Mesothelial cell of epicardium (in vitro differentiated cells): ENCODE data around the gene TLE4. TPM values are rescaled to one million over a fixed set of nuclear protein-coding genes. Genes with fewer than 3 reads are reported as not detected.
A peak's percentile ranks its signal among the peaks of the same experiment; 100 is the strongest.

Experiments
- DNase-seq, 2 experiments: peaks; one replicate each; pipeline ENCODE4 v3.0.0; 2021; ENCODE audit warnings: low spot score in 2 of 2; ENCODE audit not compliant: unreplicated experiment in 2 of 2
- H3K27ac Mint-ChIP-seq: 2 replicates; pipeline ENCODE4 v1.8.0; 2021; ENCODE audit warnings: mixed read lengths
- H3K27me3 Mint-ChIP-seq: 2 replicates; pipeline ENCODE4 v1.8.0; 2021; ENCODE audit warnings: low read depth, mixed read lengths
- H3K36me3 Mint-ChIP-seq: 2 replicates; pipeline ENCODE4 v1.8.0; 2021; ENCODE audit warnings: mixed read lengths
- H3K4me1 Mint-ChIP-seq: 2 replicates; pipeline ENCODE4 v1.8.0; 2021; ENCODE audit warnings: mixed read lengths
- H3K4me3 Mint-ChIP-seq: 2 replicates; pipeline ENCODE4 v1.8.0; 2021; ENCODE audit warnings: mild to moderate bottlenecking, moderate library complexity, mixed read lengths
- H3K9me3 Mint-ChIP-seq: 2 replicates; pipeline ENCODE4 v1.8.0; 2021; ENCODE audit warnings: mixed read lengths
- CTCF ChIP-seq: fragments of 200-600 bp; sonication (generic); IDR thresholded peaks from one replicate; pipeline ENCODE4 v1.5.0; 2021; ENCODE audit warnings: antibody characterized with exemption; ENCODE audit not compliant: unreplicated experiment
- total RNA-seq: library from RNA; stranded (reverse); gene quantifications from 3 replicates; pipeline ENCODE4 v1.2.1, GENCODE V29; 2021

TLE4 gene
- total RNA-seq, 1 donor from 2014 or later = 63.6 TPM

GRCh38 chr9:79694208-79694607, 122.4 kb downstream of the TLE4 start:
- peak overlapping the region; percentile 81 for H3K27ac Mint-ChIP-seq

GRCh38 chr9:79694676-79695400, 123.1 kb downstream of the TLE4 start:
- no peaks in the 10 kb centered on the region for H3K36me3 Mint-ChIP-seq
- no peaks in the 10 kb centered on the region for H3K9me3 Mint-ChIP-seq
- H3K27me3 Mint-ChIP-seq = no peaks in the 10 kb centered on the region
- H3K4me1 Mint-ChIP-seq = peaks cover 34% of the 10 kb centered on the region
- DNase-seq = no peak
- H3K27ac Mint-ChIP-seq = peak overlapping the region; percentile 81
- no peak for TF ChIP-seq CTCF
- no peak overlapping the region for H3K4me3 Mint-ChIP-seq

More at GRCh38 chr9:79694208-79694607, 122.4 kb downstream of the TLE4 start:
- Mint-ChIP-seq H3K4me3 (no peak overlapping the region), H3K27me3 (no peaks in the 10 kb centered on the region), H3K36me3 (no peaks in the 10 kb centered on the region), H3K9me3 (no peaks in the 10 kb centered on the region), H3K4me1 (peaks cover 34% of the 10 kb centered on the region)
- no peak for TF ChIP-seq CTCF
- no peak for DNase-seq

- no peaks in the 10 kb centered on the region for H3K36me3 Mint-ChIP-seq
- H3K9me3 Mint-ChIP-seq = no peaks in the 10 kb centered on the region
- no peak overlapping the region for H3K4me3 Mint-ChIP-seq
- peaks cover 32% of the 10 kb centered on the region for H3K4me1 Mint-ChIP-seq
- H3K27me3 Mint-ChIP-seq = no peaks in the 10 kb centered on the region
- TF ChIP-seq CTCF = no peak
- no peak overlapping the region for H3K27ac Mint-ChIP-seq
- DNase-seq = no peak
These were observed 123.9 kb downstream of the TLE4 start for GRCh38 chr9:79695531-79696175.

GRCh38 chr9:79698967-79699366, 127.2 kb downstream of the TLE4 start:
- DNase-seq = no peak
- Mint-ChIP-seq H3K4me1 (peaks cover 13% of the 10 kb centered on the region), H3K4me3 (no peak overlapping the region), H3K27me3 (no peaks in the 10 kb centered on the region), H3K9me3 (no peaks in the 10 kb centered on the region), H3K36me3 (peaks cover 5% of the 10 kb centered on the region), H3K27ac (no peak overlapping the region)
- no peak for TF ChIP-seq CTCF

- Mint-ChIP-seq H3K4me3 (no peak overlapping the region), H3K36me3 (peaks cover 5% of the 10 kb centered on the region), H3K27me3 (no peaks in the 10 kb centered on the region), H3K4me1 (peaks cover 8% of the 10 kb centered on the region), H3K9me3 (no peaks in the 10 kb centered on the region), H3K27ac (no peak overlapping the region)
- DNase-seq = no peak
- no peak for TF ChIP-seq CTCF
These were observed 127.7 kb downstream of the TLE4 start for GRCh38 chr9:79699479-79699878.
